Measurements from ENCODE around the gene LMO2.

Gene LMO2

DNA sequence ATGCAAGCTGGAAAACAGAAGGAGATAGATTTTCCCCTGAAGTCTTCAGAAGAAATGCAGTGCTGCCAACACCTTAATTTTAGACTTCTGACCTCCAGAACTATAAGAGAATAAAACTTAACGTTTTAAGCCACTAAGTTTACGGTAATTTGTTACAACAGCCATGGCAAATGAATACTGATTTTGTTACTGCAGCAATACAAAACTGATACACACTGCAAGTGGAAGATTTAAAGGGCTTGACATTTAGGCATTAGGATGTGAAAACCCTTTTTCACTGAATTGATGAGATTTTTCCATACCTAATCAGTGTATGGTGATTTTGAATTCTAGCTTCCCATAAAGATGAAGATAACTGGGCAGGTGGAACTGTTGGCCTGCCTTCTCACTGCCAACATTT, 22.1 kb upstream of the LMO2 start:
- TF ChIP-seq, protein P1, sequence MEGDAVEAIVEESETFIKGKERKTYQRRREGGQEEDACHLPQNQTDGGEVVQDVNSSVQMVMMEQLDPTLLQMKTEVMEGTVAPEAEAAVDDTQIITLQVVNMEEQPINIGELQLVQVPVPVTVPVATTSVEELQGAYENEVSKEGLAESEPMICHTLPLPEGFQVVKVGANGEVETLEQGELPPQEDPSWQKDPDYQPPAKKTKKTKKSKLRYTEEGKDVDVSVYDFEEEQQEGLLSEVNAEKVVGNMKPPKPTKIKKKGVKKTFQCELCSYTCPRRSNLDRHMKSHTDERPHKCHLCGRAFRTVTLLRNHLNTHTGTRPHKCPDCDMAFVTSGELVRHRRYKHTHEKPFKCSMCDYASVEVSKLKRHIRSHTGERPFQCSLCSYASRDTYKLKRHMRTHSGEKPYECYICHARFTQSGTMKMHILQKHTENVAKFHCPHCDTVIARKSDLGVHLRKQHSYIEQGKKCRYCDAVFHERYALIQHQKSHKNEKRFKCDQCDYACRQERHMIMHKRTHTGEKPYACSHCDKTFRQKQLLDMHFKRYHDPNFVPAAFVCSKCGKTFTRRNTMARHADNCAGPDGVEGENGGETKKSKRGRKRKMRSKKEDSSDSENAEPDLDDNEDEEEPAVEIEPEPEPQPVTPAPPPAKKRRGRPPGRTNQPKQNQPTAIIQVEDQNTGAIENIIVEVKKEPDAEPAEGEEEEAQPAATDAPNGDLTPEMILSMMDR (conservative IDR thresholded peaks at IDR 0.05; ENCODE audit: control insufficient read depth, insufficient read depth, low read depth, low read length): no peak
- H3K4me3 ChIP-seq (ENCODE audit: control insufficient read depth, low read depth, low read length): no peak overlapping the region
- no peak for DNase-seq (ENCODE audit: low read depth)

DNA sequence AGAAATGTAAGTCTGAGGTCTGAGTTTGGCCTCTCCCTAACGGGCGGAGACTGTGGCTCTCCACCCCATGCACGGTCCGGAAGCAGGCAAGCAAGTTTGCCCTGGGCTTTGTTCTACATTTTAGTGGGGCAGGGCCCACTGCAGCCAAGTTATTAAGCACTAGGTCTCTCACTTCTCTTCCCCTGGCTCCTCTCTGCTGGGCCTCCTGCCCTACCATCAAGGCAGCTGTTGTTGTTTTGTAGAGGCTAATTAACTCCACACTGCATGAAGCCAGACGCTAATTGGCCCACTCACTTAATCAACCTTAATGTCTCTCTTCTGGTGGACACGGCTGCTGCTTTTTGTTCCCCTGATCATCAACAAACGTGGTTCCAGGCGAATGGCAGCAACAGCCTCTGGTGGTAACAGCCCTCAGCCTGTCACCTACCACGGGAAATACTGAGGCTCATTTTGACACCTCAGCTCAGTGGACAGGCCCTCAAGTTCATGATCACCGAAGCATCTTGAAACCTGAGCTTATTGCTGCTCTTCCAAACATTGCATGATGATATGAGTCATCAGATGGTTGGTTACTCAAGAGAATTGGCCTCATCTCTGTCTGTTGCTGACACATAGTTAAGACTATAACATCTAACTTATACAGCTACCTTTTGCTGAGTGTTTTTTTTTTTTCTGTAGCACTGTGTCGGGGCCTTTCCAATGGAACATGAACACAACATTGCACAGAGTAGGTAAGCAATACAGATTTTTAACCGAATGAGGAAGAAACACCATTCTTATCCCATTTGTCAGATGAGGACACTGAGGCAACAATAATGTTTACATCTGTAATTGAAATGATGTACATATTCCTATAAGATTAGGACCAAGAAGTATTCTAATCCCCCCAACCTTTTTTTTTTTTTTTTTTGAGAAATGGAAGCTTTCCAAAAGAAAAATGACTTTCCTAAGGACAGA, 20.8 kb upstream of the LMO2 start:
- TF ChIP-seq, protein P1 (conservative IDR thresholded peaks at IDR 0.05; ENCODE audit: control insufficient read depth, insufficient read depth, low read depth, low read length): no peak
- H3K4me3 ChIP-seq (ENCODE audit: control insufficient read depth, low read depth, low read length): no peak overlapping the region
- DNase-seq (ENCODE audit: low read depth): peak; percentile 96

DNA sequence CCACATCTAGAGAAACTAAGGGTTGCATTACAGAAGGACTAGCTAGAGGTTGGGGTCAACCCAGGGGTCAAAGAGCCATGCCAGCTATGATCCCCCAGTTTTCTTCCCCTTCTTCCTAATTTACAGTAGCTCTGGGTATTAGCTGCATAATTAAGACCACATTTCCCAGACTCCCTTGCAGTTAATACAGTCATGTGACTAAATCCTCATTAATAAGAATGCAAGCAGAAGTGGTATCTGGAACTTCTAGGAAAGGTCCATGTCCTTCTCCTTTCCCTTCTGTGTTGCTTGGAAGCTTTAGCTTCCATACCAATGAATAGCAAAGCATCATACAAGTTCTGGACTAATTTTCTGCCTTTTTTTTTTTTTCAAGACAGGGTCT, 19.1 kb upstream of the LMO2 start:
- H3K4me3 ChIP-seq (ENCODE audit: control insufficient read depth, low read depth, low read length): no peak overlapping the region
- DNase-seq (ENCODE audit: low read depth): no peak
- TF ChIP-seq, protein P1 (conservative IDR thresholded peaks at IDR 0.05; ENCODE audit: control insufficient read depth, insufficient read depth, low read depth, low read length): no peak

DNA sequence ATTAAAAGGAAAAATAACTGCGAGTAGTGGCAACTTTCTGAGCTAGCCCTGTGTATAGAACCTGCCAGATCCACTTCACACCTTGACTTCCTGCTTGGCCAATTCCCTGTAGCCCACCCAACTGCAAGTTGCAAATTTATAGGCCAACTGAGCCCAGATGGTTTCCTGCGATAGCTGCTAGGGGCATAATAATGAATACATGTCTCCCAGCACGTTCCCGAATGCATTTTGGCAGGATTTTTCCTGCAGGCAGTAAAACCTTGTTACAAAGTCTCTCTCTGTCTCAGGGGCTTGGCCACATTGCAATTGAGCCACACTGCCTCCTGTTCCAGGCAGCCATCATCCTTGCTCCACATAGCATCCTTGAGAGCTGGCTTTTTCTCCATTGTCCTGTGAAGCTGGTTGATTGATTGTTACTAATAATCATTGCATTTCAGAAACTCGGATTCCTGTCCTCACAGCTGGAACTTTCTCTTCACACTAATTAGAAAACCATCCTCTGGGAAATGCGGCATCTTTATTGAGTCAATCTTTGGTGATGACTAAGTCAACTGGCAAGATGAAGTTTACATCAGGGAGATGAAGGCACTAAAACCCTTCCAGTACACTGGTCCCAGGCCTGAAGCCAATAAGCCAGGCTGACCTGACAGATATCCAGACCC, 18.6 kb upstream of the LMO2 start:
- peak; percentile 66 for DNase-seq (ENCODE audit: low read depth)
- TF ChIP-seq, protein P1 (conservative IDR thresholded peaks at IDR 0.05; ENCODE audit: control insufficient read depth, insufficient read depth, low read depth, low read length): no peak
- no peak overlapping the region for H3K4me3 ChIP-seq (ENCODE audit: control insufficient read depth, low read depth, low read length)

DNA sequence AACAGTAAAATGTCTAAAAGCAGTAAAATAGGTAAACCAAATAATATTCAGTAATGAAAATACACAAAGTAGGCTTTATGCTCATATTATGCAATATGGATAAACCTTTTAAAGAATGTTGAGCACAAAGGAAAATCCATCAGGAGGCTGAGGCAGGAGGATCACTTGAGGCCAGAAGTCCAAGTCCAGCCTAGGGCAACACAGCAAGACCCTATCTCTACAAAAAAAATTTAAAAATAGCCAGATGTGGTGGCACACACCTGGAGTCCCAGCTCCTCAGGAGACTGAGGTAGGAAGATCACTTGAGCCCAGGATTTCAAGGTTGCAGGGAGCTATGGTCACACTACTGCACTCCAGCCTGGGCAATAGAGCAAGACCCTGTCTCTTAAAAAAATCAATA, 17.7 kb upstream of the LMO2 start:
- H3K4me3 ChIP-seq (ENCODE audit: control insufficient read depth, low read depth, low read length): no peak overlapping the region
- TF ChIP-seq, protein P1 (conservative IDR thresholded peaks at IDR 0.05; ENCODE audit: control insufficient read depth, insufficient read depth, low read depth, low read length): no peak
- DNase-seq (ENCODE audit: low read depth): no peak

DNA sequence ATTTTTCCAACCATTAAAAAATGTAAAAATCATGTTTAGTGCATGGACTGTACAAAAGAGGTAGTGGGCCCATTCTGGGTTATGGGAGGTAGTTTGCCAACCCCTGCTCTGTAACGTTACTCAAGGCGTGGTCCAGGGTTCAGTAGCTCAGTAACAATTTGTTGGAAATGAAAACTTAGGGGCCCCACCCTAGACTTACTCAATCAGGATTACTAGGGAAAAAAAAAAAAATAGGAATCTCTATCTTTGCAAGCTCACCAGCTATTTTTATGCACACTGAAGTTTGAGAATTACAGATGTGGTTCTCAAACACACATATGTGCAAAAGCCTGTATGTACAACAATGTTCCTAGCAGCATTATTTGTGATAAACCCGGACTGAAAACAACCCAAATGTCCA, 17.3 kb upstream of the LMO2 start:
- DNase-seq (ENCODE audit: low read depth): no peak
- TF ChIP-seq, protein P1 (conservative IDR thresholded peaks at IDR 0.05; ENCODE audit: control insufficient read depth, insufficient read depth, low read depth, low read length): no peak
- no peak overlapping the region for H3K4me3 ChIP-seq (ENCODE audit: control insufficient read depth, low read depth, low read length)

Data from fibroblast of mammary gland (primary cell).